PC-9 (cell line): ENCODE measurements around the gene WFIKKN2. TPM values are rescaled to one million over a fixed set of nuclear protein-coding genes. Genes with fewer than 3 reads are reported as not detected.
A peak's percentile ranks its signal among the peaks of the same experiment; 100 is the strongest.

Experiments
- Bru-seq: library from RNA; stranded (reverse); fragments of 400-500 nt; gene quantifications from one replicate; lab custom pipeline; 2021; lab: Mats Ljungman, UMichigan
- BruChase-seq, 2 experiments: library from RNA; stranded (reverse); fragments of 400-500 nt; gene quantifications; one replicate each; lab custom pipeline; 2021; lab: Mats Ljungman, UMichigan
- BruUV-seq: library from RNA; stranded (reverse); fragments of 400-500 nt; replicated peaks from 2 replicates; lab custom pipeline; 2021; lab: Mats Ljungman, UMichigan
- CTCF ChIA-PET: fragments of 300-600 bp; sonication (Branson Sonifier 250); formaldehyde crosslinking; loops from one replicate; lab custom pipeline; 2022; ENCODE audit warnings: antibody characterized with exemption; lab: Charles Lee
- POLR2A ChIA-PET: fragments of 300-600 bp; sonication (Branson Sonifier 250); formaldehyde crosslinking; loops from one replicate; lab custom pipeline; 2022; ENCODE audit warnings: antibody characterized with exemption; ENCODE audit not compliant: unreplicated experiment; lab: Charles Lee
- DNase-seq, 2 experiments: peaks; one replicate each; pipeline versions ENCODE4 v3.0.0 to v3.0.0-alpha.2; 2015 to 2022; ENCODE audit warnings: mixed read lengths in 1 of 2
- H2AFZ ChIP-seq: fragments of 200-600 bp; sonication (generic); 2 replicates; pipeline ENCODE4 v1.8.1; 2017; ENCODE audit warnings: antibody characterized with exemption
- H3F3A ChIP-seq: fragments of 200-600 bp; sonication (generic); 2 replicates; pipeline ENCODE4 v1.8.1; 2017; ENCODE audit warnings: antibody characterized with exemption, mild to moderate bottlenecking, low read depth; ENCODE audit not compliant: insufficient read depth
- H3K27ac ChIP-seq: fragments of 200-600 bp; sonication (generic); 2 replicates; pipeline ENCODE4 v1.6.1; 2016; ENCODE audit warnings: mixed run types
- H3K27me3 ChIP-seq: fragments of 200-600 bp; sonication (generic); 2 replicates; pipeline ENCODE4 v1.6.1; 2016; ENCODE audit warnings: low read depth, mixed run types; ENCODE audit not compliant: insufficient read depth
- H3K36me3 ChIP-seq: fragments of 200-600 bp; sonication (generic); 2 replicates; pipeline ENCODE4 v1.6.1; 2016; ENCODE audit warnings: low read depth, mixed run types
- H3K4me1 ChIP-seq: fragments of 200-600 bp; sonication (generic); replicated peaks from 2 replicates; pipeline ENCODE4 v1.6.1; 2016; ENCODE audit warnings: mixed run types; ENCODE audit not compliant: insufficient read depth
- H3K4me2 ChIP-seq: fragments of 200-600 bp; sonication (generic); 2 replicates; pipeline ENCODE4 v1.6.1; 2017; ENCODE audit warnings: mixed run types
- H3K4me3 ChIP-seq: fragments of 200-600 bp; sonication (generic); 2 replicates; pipeline ENCODE4 v1.6.1; 2016; ENCODE audit warnings: mixed run types
- H3K79me2 ChIP-seq: fragments of 200-600 bp; sonication (generic); 2 replicates; pipeline ENCODE4 v1.6.1; 2017; ENCODE audit warnings: low read depth, mixed run types
- H3K9me2 ChIP-seq: fragments of 200-600 bp; sonication (generic); 2 replicates; pipeline ENCODE4 v1.8.1; 2017; ENCODE audit warnings: mild to moderate bottlenecking; ENCODE audit not compliant: insufficient read depth
- H3K9me3 ChIP-seq: fragments of 200-600 bp; sonication (generic); 2 replicates; pipeline ENCODE4 v1.8.1; 2016; ENCODE audit warnings: low read depth; ENCODE audit not compliant: insufficient read depth
- H4K20me1 ChIP-seq: fragments of 200-600 bp; sonication (generic); 2 replicates; pipeline ENCODE4 v1.8.1; 2017; ENCODE audit not compliant: insufficient read depth
- CTCF ChIP-seq: fragments of 200-600 bp; sonication (generic); conservative IDR thresholded peaks from 2 replicates; pipeline ENCODE4 v1.6.1; 2017; ENCODE audit warnings: mixed run types, antibody characterized with exemption, mild to moderate bottlenecking, moderate library complexity
- EZH2 ChIP-seq: fragments of 200-600 bp; sonication (generic); IDR thresholded peaks from 2 replicates; pipeline ENCODE4 v1.8.0; 2017; ENCODE audit warnings: antibody characterized with exemption, low read depth
- intact Hi-C: fragments of 100-400 bp; cut with micrococcal nuclease; formaldehyde crosslinking; loops from one replicate; pipeline ENCODE4 v1.10.0; 2022; ENCODE audit not compliant: unreplicated experiment
- long read RNA-seq: library from polyadenylated mRNA; stranded (forward); transcript quantifications from one replicate; pipeline ENCODE4 v2.0.0, GENCODE V29; 2022
- total RNA-seq: library from RNA; stranded (reverse); gene quantifications from 2 replicates; pipeline ENCODE4 v1.2.3, GENCODE V29; 2021

The WFIKKN2 gene, protein sequence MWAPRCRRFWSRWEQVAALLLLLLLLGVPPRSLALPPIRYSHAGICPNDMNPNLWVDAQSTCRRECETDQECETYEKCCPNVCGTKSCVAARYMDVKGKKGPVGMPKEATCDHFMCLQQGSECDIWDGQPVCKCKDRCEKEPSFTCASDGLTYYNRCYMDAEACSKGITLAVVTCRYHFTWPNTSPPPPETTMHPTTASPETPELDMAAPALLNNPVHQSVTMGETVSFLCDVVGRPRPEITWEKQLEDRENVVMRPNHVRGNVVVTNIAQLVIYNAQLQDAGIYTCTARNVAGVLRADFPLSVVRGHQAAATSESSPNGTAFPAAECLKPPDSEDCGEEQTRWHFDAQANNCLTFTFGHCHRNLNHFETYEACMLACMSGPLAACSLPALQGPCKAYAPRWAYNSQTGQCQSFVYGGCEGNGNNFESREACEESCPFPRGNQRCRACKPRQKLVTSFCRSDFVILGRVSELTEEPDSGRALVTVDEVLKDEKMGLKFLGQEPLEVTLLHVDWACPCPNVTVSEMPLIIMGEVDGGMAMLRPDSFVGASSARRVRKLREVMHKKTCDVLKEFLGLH
- total RNA-seq (not detected in 2 replicates), Bru-seq, nascent RNA (not detected), BruChase-seq, experiment 1, labeled RNA remaining after a 2-hour chase (percentile 13 among the genes with signal in this experiment), BruChase-seq, experiment 2, labeled RNA remaining after a 6-hour chase (not detected)
- long read RNA-seq = 0 reads

DNA sequence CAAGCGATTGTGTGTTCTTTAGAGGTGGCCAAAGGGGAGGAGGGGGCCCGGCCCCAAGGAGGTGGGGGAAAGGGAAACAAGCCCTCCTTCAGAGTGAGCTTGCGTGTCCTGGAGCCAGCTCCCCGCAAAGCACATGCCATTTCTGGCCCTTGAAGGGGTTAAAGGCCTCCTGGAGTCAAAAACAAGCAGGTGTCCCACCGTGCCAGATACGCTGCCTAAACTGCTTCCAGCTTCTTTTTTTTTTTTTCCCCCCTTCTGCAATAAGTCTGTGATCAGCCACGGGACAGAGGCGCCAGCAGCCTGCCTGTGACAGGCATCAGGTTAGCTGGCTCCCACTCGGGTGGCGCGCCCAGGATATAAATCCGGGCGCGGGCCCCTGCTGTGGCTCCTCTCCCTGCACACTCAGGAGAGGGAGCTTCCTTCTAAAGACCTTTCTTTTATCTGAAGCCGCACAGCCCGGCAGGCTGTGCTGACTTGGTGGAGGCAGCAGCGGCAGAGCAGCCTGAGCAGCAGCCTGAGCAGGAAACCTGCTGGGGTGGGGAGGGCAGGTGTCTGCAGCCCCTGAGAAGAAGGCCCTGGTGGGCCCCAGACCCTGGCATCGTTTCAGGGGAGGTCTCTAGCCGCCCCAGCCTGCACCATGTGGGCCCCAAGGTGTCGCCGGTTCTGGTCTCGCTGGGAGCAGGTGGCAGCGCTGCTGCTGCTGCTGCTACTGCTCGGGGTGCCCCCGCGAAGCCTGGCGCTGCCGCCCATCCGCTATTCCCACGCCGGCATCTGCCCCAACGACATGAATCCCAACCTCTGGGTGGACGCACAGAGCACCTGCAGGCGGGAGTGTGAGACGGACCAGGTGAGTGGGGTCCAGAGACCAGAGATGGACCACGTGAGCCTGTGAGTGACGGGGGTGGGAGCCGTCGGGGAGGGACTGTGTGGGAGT, at the start of gene WFIKKN2:
Gene WFIKKN2 (plus strand): TSS at position 286 of the 934 bp plus-strand sequence. CDS start 352 bp downstream, at position 638.
- H3K4me2 ChIP-seq = no peak within 1 kb of the TSS
- ChIA-PET POLR2A (interaction anchor here (0.6 to 0.7 kb wide), 2 partner anchors 14 to 293 kb away, joined by 3 to 11 read pairs; no protein-coding TSS in a partner anchor), CTCF (no interaction called here)
- no TSS peak for BruUV-seq
- H3K4me3 ChIP-seq = no peak within 1 kb of the TSS
- no peak within 1 kb of the TSS for H3K27ac ChIP-seq
- no peaks in the 10 kb centered on the region for H3K9me3 ChIP-seq
- no peaks in the 10 kb centered on the region for H3K36me3 ChIP-seq
- H3F3A ChIP-seq = no peaks in the 10 kb centered on the region
- H3K4me1 ChIP-seq = no peaks in the 10 kb centered on the region
- H4K20me1 ChIP-seq = no peaks in the 10 kb centered on the region
- no peak within 1 kb of the TSS for H2AFZ ChIP-seq
- no peaks in the 10 kb centered on the region for H3K9me2 ChIP-seq
- H3K79me2 ChIP-seq = no peaks in the 10 kb centered on the region
- DNase-seq = peak in 1 of 2 experiments; percentile 25
- intact Hi-C loops = no loop called here
- H3K27me3 ChIP-seq = peaks cover 27% of the 10 kb centered on the region
- TF ChIP-seq CTCF (no peak), EZH2 (no peak)

DNA sequence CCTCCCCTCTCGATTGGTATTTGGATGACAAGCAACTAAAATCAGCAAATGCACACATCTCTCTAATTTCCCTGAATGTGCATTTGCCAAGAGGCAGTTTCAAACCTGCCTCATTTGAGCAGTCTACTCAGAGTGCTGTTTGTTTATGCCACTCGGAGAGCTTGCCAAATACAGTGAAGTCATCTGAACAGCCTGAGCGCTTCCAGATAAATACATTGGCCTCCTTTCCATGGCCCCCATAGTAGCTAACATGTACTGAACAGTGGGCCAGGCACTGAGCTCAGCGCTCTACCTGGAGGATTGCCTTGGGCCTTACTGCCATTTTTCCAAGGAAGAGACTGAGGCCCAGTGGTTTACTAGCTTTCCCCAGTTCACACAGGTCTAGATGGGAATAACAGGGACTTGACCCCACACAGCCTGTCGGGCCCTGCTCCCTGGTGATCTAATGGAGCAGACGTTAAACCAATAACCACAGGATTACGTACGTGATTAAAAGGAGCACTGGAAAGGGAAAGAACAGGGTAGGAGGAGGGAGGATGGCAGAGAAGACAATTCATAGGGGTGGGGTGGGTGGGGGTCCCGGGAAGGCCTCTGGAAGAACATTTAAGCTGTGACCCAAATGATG, 49.3 kb upstream of the WFIKKN2 start:
- H3K79me2 ChIP-seq = no peaks in the 10 kb centered on the region
- H2AFZ ChIP-seq = no peak overlapping the region
- no peaks in the 10 kb centered on the region for H3K27me3 ChIP-seq
- no peaks in the 10 kb centered on the region for H3F3A ChIP-seq
- no peaks in the 10 kb centered on the region for H3K36me3 ChIP-seq
- TF ChIP-seq CTCF = no peak
- no peak for TF ChIP-seq EZH2
- no TSS peak for BruUV-seq
- H3K9me2 ChIP-seq = no peaks in the 10 kb centered on the region
- no peak for DNase-seq
- no peaks in the 10 kb centered on the region for H3K9me3 ChIP-seq
- no peaks in the 10 kb centered on the region for H4K20me1 ChIP-seq
- ChIA-PET POLR2A (no interaction called here), CTCF (no interaction called here)
- intact Hi-C loops = no loop called here
- H3K4me2 ChIP-seq = no peak overlapping the region
- no peak overlapping the region for H3K27ac ChIP-seq
- no peak overlapping the region for H3K4me3 ChIP-seq
- H3K4me1 ChIP-seq = no peaks in the 10 kb centered on the region
